ENCODE data around the gene OR2W3. TPM values are rescaled to one million over a fixed set of nuclear protein-coding genes. Genes with fewer than 3 reads are reported as not detected.

The OR2W3 gene
- total RNA-seq, 1 experiment from 2014 or later, result not detected

- POLR2A ChIA-PET, result no interaction called here
- CTCF ChIA-PET, result no interaction called here
These were observed 47.0 kb upstream of the OR2W3 start for GRCh38 chr1:247848346-247848745.

More at GRCh38 chr1:247848346-247848745, 47.0 kb upstream of the OR2W3 start:
- Histone ChIP-seq H3K4me1 (ENCODE audit: control insufficient read depth in 1 of 2, insufficient read depth in 2 of 2, low read length in 2 of 2) (no peaks in the 10 kb centered on the region), H3K27ac (ENCODE audit: low read depth, low read length) (no peak overlapping the region), H3K4me2 (ENCODE audit: low read length) (no peak overlapping the region), H3K9ac (ENCODE audit: low read length) (no peak overlapping the region), H3K79me2 (ENCODE audit: insufficient read depth, low read length) (no peaks in the 10 kb centered on the region), H3K27me3 (ENCODE audit: insufficient read depth, low read length) (no peaks in the 10 kb centered on the region), H3K4me3 (replicated peaks in 1 of 2; ENCODE audit: low read depth in 1 of 2, low read length in 2 of 2) (no peak overlapping the region), H4K20me1 (ENCODE audit: insufficient read depth) (no peaks in the 10 kb centered on the region), H3K9me3 (ENCODE audit: control insufficient read depth in 1 of 2, insufficient read depth in 1 of 2, low read depth in 1 of 2, low read length in 2 of 2) (peaks cover 9 to 11% of the 10 kb centered on the region in 2 experiments; a peak in 2 of 4 replicates), H3K9me2 (ENCODE audit: insufficient read depth) (no peaks in the 10 kb centered on the region), H2AFZ (ENCODE audit: low read depth, low read length, poor library complexity, severe bottlenecking) (no peak overlapping the region), H3K36me3 (ENCODE audit: control insufficient read depth in 1 of 2, insufficient read depth in 2 of 2, low read length in 2 of 2) (no peaks in the 10 kb centered on the region)
- RAD21 ChIA-PET (ENCODE audit: low non-redundant PET in 1 of 2, low total read pairs in 2 of 2, uncharacterized antibody in 2 of 2, unreplicated experiment in 2 of 2), result no interaction called here
- no peak for TF ChIP-seq TCF7L2 (IDR thresholded peaks at IDR 0.05; ENCODE audit: borderline replicate concordance, extremely low read depth, insufficient read depth, insufficient read length)
- TF ChIP-seq EZH2 (IDR thresholded peaks at IDR 0.05), result no peak
- TF ChIP-seq REST (IDR thresholded peaks at IDR 0.05; ENCODE audit: low read depth), result no peak
- TF ChIP-seq JUND (IDR thresholded peaks at IDR 0.05), result no peak
- TF ChIP-seq CEBPB (IDR thresholded peaks at IDR 0.05; ENCODE audit: low read depth), result no peak
- TF ChIP-seq POLR2A (IDR thresholded peaks at IDR 0.05; ENCODE audit: borderline replicate concordance, extremely low read depth, insufficient read depth, insufficient read length), result no peak
- no peak for TF ChIP-seq SRF (IDR thresholded peaks at IDR 0.05; ENCODE audit: low read depth)
- TF ChIP-seq CBX3 (IDR thresholded peaks at IDR 0.05; ENCODE audit: low read depth), result no peak
- no peak for TF ChIP-seq YY1 (IDR thresholded peaks at IDR 0.05; ENCODE audit: extremely low read depth, insufficient replicate concordance, low read depth, low read length)
- no peak for TF ChIP-seq FOSL1 (IDR thresholded peaks at IDR 0.05; ENCODE audit: low read depth)
- no peak for TF ChIP-seq MAX (IDR thresholded peaks at IDR 0.05)
- no peak for TF ChIP-seq EZH2phosphoT487 (IDR thresholded peaks at IDR 0.05; ENCODE audit: borderline replicate concordance)
- no peak for TF ChIP-seq ELF1 (IDR thresholded peaks at IDR 0.05; ENCODE audit: borderline replicate concordance, low read depth)
- ATAC-seq (no peak), DNase-seq (ENCODE audit: low read depth, low spot score) (no peak)
- intact Hi-C loops (cut with micrococcal nuclease), result no loop called here
- BruUV-seq (replicated peaks), result no TSS peak

Data from HCT116 (cell line).